GM15510 (cell line): ENCODE measurements around the gene APBB1IP.

Source experiments
- POLR2A ChIP-seq: IDR thresholded peaks from 3 replicates; pipeline ENCODE4 v1.6.1; 2011; ENCODE audit warnings: borderline replicate concordance; ENCODE audit not compliant: insufficient read length; ENCODE audit errors: extremely low read depth

APBB1IP gene

GRCh38 chr10:26436848-26437247 is 1.3 kb upstream of the APBB1IP start:
- TF ChIP-seq POLR2A, result no peak

DNA sequence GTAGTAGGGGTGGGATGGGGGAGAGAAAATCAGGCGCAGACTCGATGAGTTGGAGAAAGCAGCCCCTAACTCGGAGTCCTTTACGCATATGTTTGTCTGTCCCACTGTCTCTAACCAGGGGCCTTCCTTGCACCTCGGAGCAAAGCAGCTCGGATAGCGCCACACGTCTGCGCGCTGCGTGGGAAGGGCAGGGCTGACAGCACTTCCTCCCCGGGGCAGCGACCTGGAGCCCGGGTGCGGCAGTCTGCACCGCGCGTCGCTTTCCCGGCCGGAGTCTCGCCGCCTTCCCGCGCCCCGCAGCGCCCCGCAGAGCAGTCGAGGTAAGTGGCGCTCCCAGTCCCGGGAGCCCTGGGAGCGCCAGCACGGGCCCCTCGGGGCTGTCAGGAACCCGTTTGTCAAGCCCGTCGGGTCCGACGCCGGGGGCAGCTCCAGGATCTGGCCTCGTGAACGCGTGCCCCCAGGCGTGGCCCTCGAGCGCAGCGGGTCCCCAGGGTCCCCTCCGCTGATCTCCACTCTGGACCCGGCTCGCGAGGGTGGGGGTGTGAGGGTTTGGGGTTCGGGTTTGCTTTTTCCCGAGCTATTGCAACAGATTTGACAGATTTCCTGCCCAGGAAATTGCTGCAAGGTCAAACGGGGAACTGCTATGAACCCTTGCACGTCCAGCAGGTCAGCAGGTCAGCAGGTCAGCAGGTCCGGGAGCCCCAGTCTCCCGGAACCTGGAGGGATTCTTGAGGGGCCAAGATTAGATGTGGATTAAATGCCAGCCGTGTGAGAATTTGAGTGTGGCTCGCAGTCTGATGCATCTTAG is 597 bp downstream of the APBB1IP start:
- peak; percentile 41 for TF ChIP-seq POLR2A

- TF ChIP-seq POLR2A, result no peak
These were observed 1.4 kb downstream of the APBB1IP start for GRCh38 chr10:26439406-26440087.

- no peak for TF ChIP-seq POLR2A
These were observed 1.9 kb downstream of the APBB1IP start for GRCh38 chr10:26440088-26440470.

GRCh38 chr10:26441491-26442214 is 3.5 kb downstream of the APBB1IP start:
- no peak for TF ChIP-seq POLR2A

- no peak for TF ChIP-seq POLR2A
These were observed 7.4 kb downstream of the APBB1IP start for GRCh38 chr10:26445411-26446031.

DNA sequence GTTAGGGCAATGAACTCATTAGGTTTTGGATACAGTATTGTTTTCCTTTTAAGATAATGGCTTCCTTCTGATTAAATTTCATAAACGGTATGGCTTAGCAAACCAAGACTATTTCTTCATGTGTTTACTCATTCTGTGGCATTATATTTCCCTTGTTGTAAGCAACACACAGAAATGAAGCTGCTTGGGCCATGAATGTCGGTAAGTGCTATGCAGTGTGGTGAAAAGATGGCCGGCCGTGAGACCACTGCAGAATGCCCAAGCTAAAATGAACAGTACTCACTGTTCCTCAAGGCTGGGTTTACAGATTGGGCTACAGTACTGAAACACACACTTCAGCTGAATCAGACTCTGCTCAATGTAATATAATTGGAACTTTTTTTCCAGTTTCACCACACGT is 8.1 kb downstream of the APBB1IP start:
- TF ChIP-seq POLR2A, result no peak

- no peak for TF ChIP-seq POLR2A
These were observed 10.2 kb downstream of the APBB1IP start for GRCh38 chr10:26448292-26448691.

GRCh38 chr10:26448706-26449435 is 10.7 kb downstream of the APBB1IP start:
- TF ChIP-seq POLR2A, result no peak

DNA sequence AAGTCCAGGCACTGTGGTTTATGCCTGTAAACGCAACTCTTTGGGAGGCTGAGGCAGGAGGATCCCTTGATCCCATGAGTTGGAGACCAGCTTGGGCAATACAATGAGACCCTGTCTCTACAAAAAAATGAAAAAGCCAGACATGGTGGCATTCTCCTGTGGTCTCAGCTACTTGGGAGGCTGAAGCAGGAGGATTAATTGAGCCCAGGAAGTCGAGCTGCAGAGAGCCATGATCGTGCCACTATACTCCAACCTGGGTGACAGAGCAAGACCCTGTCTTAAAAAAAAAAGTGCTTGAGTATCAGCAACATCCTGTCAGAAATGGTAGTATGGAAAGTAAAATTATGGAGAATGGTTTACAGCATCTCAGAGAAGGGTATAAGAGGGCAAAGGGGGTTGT is 11.6 kb downstream of the APBB1IP start:
- no peak for TF ChIP-seq POLR2A

DNA sequence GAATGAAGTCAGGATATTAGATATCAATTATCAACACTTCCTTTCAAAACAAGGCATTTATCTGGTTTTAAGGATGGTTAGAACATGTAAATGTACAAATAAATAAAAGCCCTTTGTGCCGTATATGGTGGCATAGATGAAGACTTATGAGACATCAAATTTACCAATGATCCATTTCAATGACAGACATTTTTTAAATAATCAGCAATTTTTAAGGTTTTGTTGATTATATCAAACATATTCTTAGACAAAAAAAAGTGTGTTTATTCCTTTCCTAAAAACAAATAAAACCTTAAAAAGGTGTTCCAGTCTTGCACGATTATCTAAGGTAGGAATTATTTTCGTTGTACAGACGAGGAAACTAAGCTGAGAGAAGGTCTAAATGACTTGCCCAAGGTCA is 13.8 kb downstream of the APBB1IP start:
- no peak for TF ChIP-seq POLR2A

GRCh38 chr10:26453850-26454249 is 15.7 kb downstream of the APBB1IP start:
- TF ChIP-seq POLR2A, result no peak

GRCh38 chr10:26454891-26455290 is 16.8 kb downstream of the APBB1IP start:
- no peak for TF ChIP-seq POLR2A

GRCh38 chr10:26455567-26456315 is 17.6 kb downstream of the APBB1IP start:
- no peak for TF ChIP-seq POLR2A
